Activated CD8-positive, alpha-beta T cell treated with anti-CD3 and anti-CD28 coated beads for 36 hours (primary cell): ENCODE measurements around the gene GABRR2. TPM values are rescaled to one million over a fixed set of nuclear protein-coding genes. Genes with fewer than 3 reads are reported as not detected.

ENCODE experiments used
- ATAC-seq: fragments of 200-7000 bp; cut with Tn5 transposase; one replicate; pipeline ENCODE4 v1.10.0; 2021; ENCODE audit warnings: mild to moderate bottlenecking, moderate library complexity
- CTCF ChIA-PET: fragments of 350-600 bp; sonication (Branson Sonifier 250); formaldehyde crosslinking; loops from one replicate; lab custom pipeline; 2021; ENCODE audit warnings: antibody characterized with exemption; lab: Charles Lee
- POLR2A ChIA-PET: fragments of 350-600 bp; sonication (Branson Sonifier 250); formaldehyde crosslinking; loops from one replicate; lab custom pipeline; 2021; ENCODE audit warnings: antibody characterized with exemption; lab: Charles Lee
- DNase-seq: peaks from one replicate; pipeline ENCODE4 v3.0.0-alpha.2; 2020
- H3K27ac Mint-ChIP-seq: one replicate; pipeline ENCODE4 v1.8.0; 2021; ENCODE audit warnings: mild to moderate bottlenecking, mixed read lengths
- H3K27me3 Mint-ChIP-seq: one replicate; pipeline ENCODE4 v1.8.0; 2021; ENCODE audit warnings: mixed read lengths
- H3K36me3 Mint-ChIP-seq: one replicate; pipeline ENCODE4 v1.8.0; 2021; ENCODE audit warnings: low read depth, mixed read lengths
- H3K4me1 Mint-ChIP-seq: one replicate; pipeline ENCODE4 v1.8.0; 2021; ENCODE audit warnings: low read depth, mixed read lengths
- H3K4me3 Mint-ChIP-seq: one replicate; pipeline ENCODE4 v1.8.0; 2021; ENCODE audit warnings: mild to moderate bottlenecking, moderate library complexity, mixed read lengths
- H3K9me3 Mint-ChIP-seq: one replicate; pipeline ENCODE4 v1.8.0; 2021; ENCODE audit warnings: mixed read lengths
- intact Hi-C: fragments of 100-400 bp; cut with micrococcal nuclease; formaldehyde crosslinking; loops from one replicate; pipeline ENCODE4 v1.10.0; 2022
- total RNA-seq, 2 experiments: library from RNA; stranded (reverse); gene quantifications; one replicate each; pipeline ENCODE4 v1.2.3, GENCODE V29; 2021
- TF ChIP-seq, protein P1 (sequence below): fragments of 200-600 bp; IDR thresholded peaks from one replicate; pipeline ENCODE4 v1.8.0; 2022; ENCODE audit warnings: antibody characterized with exemption, mild to moderate bottlenecking

The GABRR2 gene
- total RNA-seq, 2 experiments from 2014 or later = 0.20 to 0.40 TPM

DNA sequence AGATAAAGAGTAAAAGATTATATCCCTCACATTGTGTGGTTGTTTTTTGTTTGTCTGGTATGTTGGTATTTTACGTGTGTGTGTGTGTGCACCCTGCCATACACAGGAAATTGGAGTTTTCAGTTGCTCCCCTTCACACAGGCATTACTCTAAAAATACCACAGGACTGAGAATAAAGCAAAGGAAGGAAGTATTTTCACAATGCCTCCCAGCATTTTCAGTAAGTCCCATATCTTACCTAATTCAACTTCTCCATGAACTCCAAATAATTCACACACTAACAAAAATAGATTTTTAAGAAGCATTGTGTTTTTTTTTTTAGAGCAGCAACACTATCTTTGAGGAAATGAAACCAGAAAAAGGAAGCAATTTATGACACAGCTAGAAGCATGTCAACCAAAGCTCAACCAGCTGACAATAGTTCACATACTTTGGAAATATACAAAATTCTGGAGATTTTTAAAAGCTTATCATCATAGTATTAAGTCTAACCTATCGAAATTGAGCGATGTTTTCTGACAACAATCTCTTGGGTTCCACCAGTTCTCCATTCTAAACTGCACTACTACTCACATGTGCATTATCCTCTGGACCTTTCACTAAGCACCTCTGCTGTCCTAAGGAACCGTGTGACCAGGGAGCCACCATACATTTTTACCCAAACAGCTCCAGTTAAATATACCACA, 35.3 kb upstream of the GABRR2 start:
- Mint-ChIP-seq H3K9me3 (no peaks in the 10 kb centered on the region), H3K27ac (peak overlapping the region; percentile 93), H3K4me3 (peak overlapping the region; percentile 98), H3K36me3 (peaks cover 18% of the 10 kb centered on the region), H3K4me1 (peaks cover 65% of the 10 kb centered on the region), H3K27me3 (no peaks in the 10 kb centered on the region)
- TF ChIP-seq, protein P1, sequence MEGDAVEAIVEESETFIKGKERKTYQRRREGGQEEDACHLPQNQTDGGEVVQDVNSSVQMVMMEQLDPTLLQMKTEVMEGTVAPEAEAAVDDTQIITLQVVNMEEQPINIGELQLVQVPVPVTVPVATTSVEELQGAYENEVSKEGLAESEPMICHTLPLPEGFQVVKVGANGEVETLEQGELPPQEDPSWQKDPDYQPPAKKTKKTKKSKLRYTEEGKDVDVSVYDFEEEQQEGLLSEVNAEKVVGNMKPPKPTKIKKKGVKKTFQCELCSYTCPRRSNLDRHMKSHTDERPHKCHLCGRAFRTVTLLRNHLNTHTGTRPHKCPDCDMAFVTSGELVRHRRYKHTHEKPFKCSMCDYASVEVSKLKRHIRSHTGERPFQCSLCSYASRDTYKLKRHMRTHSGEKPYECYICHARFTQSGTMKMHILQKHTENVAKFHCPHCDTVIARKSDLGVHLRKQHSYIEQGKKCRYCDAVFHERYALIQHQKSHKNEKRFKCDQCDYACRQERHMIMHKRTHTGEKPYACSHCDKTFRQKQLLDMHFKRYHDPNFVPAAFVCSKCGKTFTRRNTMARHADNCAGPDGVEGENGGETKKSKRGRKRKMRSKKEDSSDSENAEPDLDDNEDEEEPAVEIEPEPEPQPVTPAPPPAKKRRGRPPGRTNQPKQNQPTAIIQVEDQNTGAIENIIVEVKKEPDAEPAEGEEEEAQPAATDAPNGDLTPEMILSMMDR = no peak
- ChIA-PET POLR2A (interaction anchor here (0.6 to 1.8 kb wide), 7 partner anchors 10 to 204 kb away, joined by 3 to 5 read pairs (median 3); partner anchors contain the start of gene RRAGD), CTCF (interaction anchor here (1.5 to 9.6 kb wide), 4 partner anchors 18 to 367 kb away, joined by 5 to 82 read pairs (median 14); no protein-coding TSS in a partner anchor)
- intact Hi-C loops = loop anchor here (5.0 to 10.0 kb wide), 2 partner anchors 53 to 266 kb away; partner anchors contain the start of gene PNRC1
- ATAC-seq (no peak), DNase-seq (no peak)

DNA sequence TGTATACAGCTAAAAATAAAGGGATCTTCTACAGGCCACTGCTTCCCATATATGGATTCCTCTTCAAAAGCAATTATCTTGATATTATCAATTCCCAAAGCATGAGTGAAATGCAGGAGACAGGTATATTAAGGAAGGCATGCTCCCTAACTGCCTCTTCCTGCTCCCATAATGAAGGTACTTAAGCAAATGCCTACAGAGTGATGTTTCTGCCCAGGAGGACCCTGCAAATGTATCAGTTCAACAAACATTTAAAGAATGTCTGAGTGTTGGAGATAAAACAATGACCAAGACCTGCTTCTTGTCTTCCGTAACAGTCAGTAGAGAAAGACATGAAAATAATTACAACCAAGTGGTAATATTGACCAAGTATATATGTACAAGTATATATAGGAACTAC, 33.3 kb upstream of the GABRR2 start:
- no peaks in the 10 kb centered on the region for H3K9me3 Mint-ChIP-seq
- POLR2A ChIA-PET = interaction anchor here (1.1 kb wide), 1 partner anchor 12 kb away, joined by 3 read pairs; no protein-coding TSS in a partner anchor

DNA sequence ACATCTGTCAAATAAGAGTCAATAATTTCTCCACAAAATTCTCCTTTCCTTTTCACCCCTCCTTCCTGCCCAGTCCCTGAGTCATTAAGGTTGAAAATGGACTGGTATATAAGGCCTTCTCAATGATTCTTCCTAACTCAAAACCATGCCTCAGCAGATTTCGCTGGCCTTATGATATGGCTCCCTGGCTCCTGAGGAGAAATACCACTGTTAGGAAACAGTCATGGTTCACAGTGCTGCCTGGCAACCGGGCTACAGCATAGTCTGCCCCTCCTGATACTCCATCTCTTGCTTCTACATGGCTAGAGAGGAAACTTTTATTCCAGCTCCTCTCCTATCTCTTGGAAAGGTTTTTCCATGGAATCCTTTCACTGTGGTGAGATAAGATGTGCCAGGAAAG, 32.7 kb upstream of the GABRR2 start:
- Mint-ChIP-seq H3K4me1 (peaks cover 60% of the 10 kb centered on the region), H3K9me3 (no peaks in the 10 kb centered on the region), H3K36me3 (peaks cover 18% of the 10 kb centered on the region), H3K4me3 (no peak overlapping the region), H3K27me3 (no peaks in the 10 kb centered on the region), H3K27ac (no peak overlapping the region)
- intact Hi-C loops = no loop called here
- TF ChIP-seq, protein P1 = no peak
- no peak for ATAC-seq
- POLR2A ChIA-PET = interaction anchor here (1.1 to 1.6 kb wide), 2 partner anchors 9 to 12 kb away, joined by 3 to 6 read pairs; no protein-coding TSS in a partner anchor
- no peak for DNase-seq
- CTCF ChIA-PET = interaction anchor here (1.3 to 4.3 kb wide), 2 partner anchors 8 to 24 kb away, joined by 3 to 16 read pairs; no protein-coding TSS in a partner anchor

More for the DNA sequence above, 33.3 kb upstream of the GABRR2 start:
- TF ChIP-seq, protein P1 = no peak
- no peaks in the 10 kb centered on the region for H3K27me3 Mint-ChIP-seq
- no peak for ATAC-seq
- peaks cover 18% of the 10 kb centered on the region for H3K36me3 Mint-ChIP-seq
- no peak for DNase-seq
- intact Hi-C loops = no loop called here
- CTCF ChIA-PET = interaction anchor here (0.9 to 9.6 kb wide), 2 partner anchors 16 to 24 kb away, joined by 4 to 82 read pairs; no protein-coding TSS in a partner anchor
- H3K27ac Mint-ChIP-seq = peak overlapping the region; percentile 17
- no peak overlapping the region for H3K4me3 Mint-ChIP-seq
- peaks cover 61% of the 10 kb centered on the region for H3K4me1 Mint-ChIP-seq

DNA sequence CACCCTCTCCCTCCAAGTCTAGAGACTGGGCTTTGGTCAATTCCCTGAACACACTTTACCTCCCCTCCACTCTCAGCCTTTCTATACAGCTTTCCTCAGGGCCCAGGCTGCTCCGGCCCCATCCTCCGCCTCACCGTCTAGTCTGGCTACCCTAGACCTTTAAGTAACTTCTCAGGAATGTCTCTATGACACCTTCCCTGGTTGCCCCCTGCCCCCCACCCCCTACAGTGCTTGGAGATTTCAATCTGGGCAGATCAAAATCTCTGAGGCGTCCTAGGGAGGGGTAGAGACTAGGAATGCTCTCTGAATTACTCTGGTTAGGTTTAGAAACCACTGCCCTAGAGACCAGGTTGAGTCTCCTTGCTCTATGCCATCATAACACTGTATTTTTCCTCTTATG, 31.3 kb upstream of the GABRR2 start:
- Mint-ChIP-seq H3K4me3 (no peak overlapping the region), H3K4me1 (peaks cover 54% of the 10 kb centered on the region), H3K9me3 (no peaks in the 10 kb centered on the region), H3K27ac (peak overlapping the region; percentile 55), H3K36me3 (peaks cover 17% of the 10 kb centered on the region), H3K27me3 (no peaks in the 10 kb centered on the region)
- POLR2A ChIA-PET = interaction anchor here (1.6 kb wide), 1 partner anchor 11 kb away, joined by 6 read pairs; no protein-coding TSS in a partner anchor
- ATAC-seq (no peak), DNase-seq (no peak)
- TF ChIP-seq, protein P1 = no peak
- intact Hi-C loops = no loop called here
- CTCF ChIA-PET = interaction anchor here (1.3 to 4.3 kb wide), 2 partner anchors 10 to 26 kb away, joined by 3 to 16 read pairs; no protein-coding TSS in a partner anchor

DNA sequence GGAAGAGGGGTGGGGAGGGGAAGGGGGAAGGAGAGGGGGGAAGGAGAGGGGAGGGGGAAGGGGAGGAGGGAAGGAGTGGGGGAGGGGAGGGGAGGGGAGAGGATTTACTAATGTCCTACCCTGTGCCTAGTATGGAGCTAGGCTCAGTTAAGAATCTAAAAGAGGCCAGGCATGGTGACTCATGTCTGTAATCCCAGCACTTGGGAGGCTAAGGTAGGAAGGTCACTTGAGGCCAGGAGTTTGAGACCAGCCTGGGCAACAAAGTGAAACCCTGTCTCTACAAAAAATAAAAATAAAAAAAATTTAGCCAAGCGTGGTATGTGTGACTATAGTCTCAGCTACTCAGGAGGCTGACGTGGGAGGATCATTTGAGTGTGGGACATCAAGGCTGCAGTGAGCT, 24.5 kb upstream of the GABRR2 start:
- intact Hi-C loops = no loop called here
- ChIA-PET CTCF (no interaction called here), POLR2A (interaction anchor here (0.7 kb wide), 1 partner anchor 298 kb away, joined by 3 read pairs; no protein-coding TSS in a partner anchor)
- DNase-seq (no peak), ATAC-seq (peak; percentile 10)
- Mint-ChIP-seq H3K9me3 (no peaks in the 10 kb centered on the region), H3K27me3 (no peaks in the 10 kb centered on the region), H3K4me3 (no peak overlapping the region), H3K27ac (no peak overlapping the region), H3K36me3 (peaks cover 20% of the 10 kb centered on the region), H3K4me1 (peaks cover 5% of the 10 kb centered on the region)
- TF ChIP-seq, protein P1 = no peak
